IMR-90 (cell line): ENCODE data around the gene HCRTR2. TPM values are rescaled to one million over a fixed set of nuclear protein-coding genes. Genes with fewer than 3 reads are reported as not detected.

Experiments used
- ATAC-seq: fragments of 200-7000 bp; cut with Tn5 transposase; 2 replicates; pipeline ENCODE4 v1.9.1; 2020; ENCODE audit warnings: low read depth, mild to moderate bottlenecking, moderate library complexity
- BruUV-seq: library from RNA; stranded (reverse); fragments of 400-500 nt; replicated peaks from 2 replicates; lab custom pipeline; 2021; lab: Mats Ljungman, UMichigan
- CTCF ChIA-PET: fragments of 300-600 bp; formaldehyde crosslinking; extraction: SDS; loops from one replicate; lab custom pipeline; 2021; ENCODE audit warnings: antibody characterized with exemption; lab: Yijun Ruan, JAX
- POLR2A ChIA-PET: fragments of 300-600 bp; sonication (Branson Sonifier 250); formaldehyde crosslinking; loops from one replicate; lab custom pipeline; 2022; ENCODE audit warnings: antibody characterized with exemption; ENCODE audit not compliant: unreplicated experiment; lab: Charles Lee
- DNase-seq: peaks from one replicate; pipeline ENCODE4 v3.0.0; 2013
- H2AFZ ChIP-seq: replicated peaks from 2 replicates; pipeline ENCODE3; 2013; ENCODE audit warnings: low read length, mild to moderate bottlenecking; ENCODE audit not compliant: poor library complexity
- H2AK5ac ChIP-seq: 2 replicates; pipeline ENCODE4 v1.6.1; 2013; ENCODE audit warnings: low read depth, low read length, inconsistent platforms
- H2AK9ac ChIP-seq: replicated peaks from 2 replicates; pipeline ENCODE3; 2013; ENCODE audit warnings: mild to moderate bottlenecking, low read depth, low read length, moderate library complexity; ENCODE audit not compliant: poor library complexity
- H2BK120ac ChIP-seq: 2 replicates; pipeline ENCODE4 v1.6.1; 2013; ENCODE audit warnings: low read depth, low read length, inconsistent platforms
- H2BK15ac ChIP-seq: 3 replicates; pipeline ENCODE4 v1.6.1; 2013; ENCODE audit warnings: low read depth, low read length, inconsistent platforms
- H2BK20ac ChIP-seq: 2 replicates; pipeline ENCODE4 v1.6.1; 2013; ENCODE audit warnings: low read depth, mild to moderate bottlenecking, inconsistent platforms, low read length, moderate library complexity
- H2BK5ac ChIP-seq: 2 replicates; pipeline ENCODE4 v1.6.1; 2013; ENCODE audit warnings: mild to moderate bottlenecking, low read depth, low read length, inconsistent platforms; ENCODE audit not compliant: poor library complexity, severe bottlenecking
- H3K14ac ChIP-seq: replicated peaks from 2 replicates; pipeline ENCODE4 v1.6.1; 2013; ENCODE audit warnings: low read depth, low read length, inconsistent platforms
- H3K18ac ChIP-seq: 2 replicates; pipeline ENCODE4 v1.6.1; 2013; ENCODE audit warnings: low read depth, low read length, control low read depth
- H3K23ac ChIP-seq: 2 replicates; pipeline ENCODE4 v1.6.1; 2013; ENCODE audit warnings: low read depth, low read length, inconsistent platforms
- H3K27ac ChIP-seq: 2 replicates; pipeline ENCODE4 v1.5.1; 2013; ENCODE audit warnings: mild to moderate bottlenecking, control low read depth, low read length; ENCODE audit not compliant: insufficient read depth
- H3K27me3 ChIP-seq: 2 replicates; pipeline ENCODE4 v1.6.1; 2013; ENCODE audit warnings: low read length; ENCODE audit not compliant: control insufficient read depth, insufficient read depth
- H3K36me3 ChIP-seq: 2 replicates; pipeline ENCODE4 v1.6.1; 2013; ENCODE audit warnings: low read length, mixed read lengths; ENCODE audit not compliant: control insufficient read depth, insufficient read depth
- H3K4ac ChIP-seq: 2 replicates; pipeline ENCODE4 v1.6.1; 2013; ENCODE audit warnings: low read depth, low read length, inconsistent platforms
- H3K4me1 ChIP-seq: 2 replicates; pipeline ENCODE4 v1.6.1; 2013; ENCODE audit warnings: low read length, mixed read lengths; ENCODE audit not compliant: control insufficient read depth, insufficient read depth
- H3K4me2 ChIP-seq: 2 replicates; pipeline ENCODE4 v1.6.1; 2013; ENCODE audit warnings: low read depth, mild to moderate bottlenecking, control low read depth, low read length, moderate library complexity
- H3K4me3 ChIP-seq: 2 replicates; pipeline ENCODE4 v1.5.1; 2013; ENCODE audit warnings: low read depth, mild to moderate bottlenecking, control low read depth, low read length, moderate library complexity; ENCODE audit not compliant: insufficient read depth
- H3K56ac ChIP-seq: 2 replicates; pipeline ENCODE4 v1.6.1; 2013; ENCODE audit warnings: low read length, inconsistent platforms; ENCODE audit not compliant: insufficient read depth; ENCODE audit errors: extremely low read depth
- H3K79me1 ChIP-seq, 2 experiments: 2 replicates each; pipeline ENCODE4 v1.6.1; 2013; ENCODE audit warnings: low read length in 2 of 2, inconsistent platforms in 1 of 2, low read depth in 1 of 2
- H3K9ac ChIP-seq: 2 replicates; pipeline ENCODE4 v1.6.1; 2013; ENCODE audit warnings: low read depth, low read length, control low read depth
- H3K9me1 ChIP-seq: 2 replicates; pipeline ENCODE4 v1.6.1; 2013; ENCODE audit warnings: low read length, inconsistent platforms; ENCODE audit not compliant: insufficient read depth
- H3K9me3 ChIP-seq: 2 replicates; pipeline ENCODE4 v1.6.1; 2013; ENCODE audit warnings: low read length; ENCODE audit not compliant: control insufficient read depth, insufficient read depth
- H4K20me1 ChIP-seq: 2 replicates; pipeline ENCODE4 v1.6.1; 2013; ENCODE audit warnings: low read length, inconsistent platforms; ENCODE audit not compliant: insufficient read depth
- H4K5ac ChIP-seq: 2 replicates; pipeline ENCODE4 v1.6.1; 2013; ENCODE audit warnings: mild to moderate bottlenecking, low read depth, low read length, control low read depth
- H4K8ac ChIP-seq, 2 experiments: 2 replicates each; pipeline ENCODE4 v1.6.1; 2013; ENCODE audit warnings: low read depth in 2 of 2, low read length in 2 of 2, control low read depth in 1 of 2, inconsistent platforms in 1 of 2
- H4K91ac ChIP-seq: 2 replicates; pipeline ENCODE4 v1.6.1; 2013; ENCODE audit warnings: low read depth, low read length, inconsistent platforms; ENCODE audit not compliant: insufficient read depth
- FOS ChIP-seq: fragments of 150-350 bp; IDR thresholded peaks from 2 replicates; pipeline ENCODE4 v1.6.1; 2016; ENCODE audit warnings: low read depth, low read length
- NFE2L2 ChIP-seq: fragments of 150-350 bp; IDR thresholded peaks from 2 replicates; pipeline ENCODE4 v1.6.1; 2016; ENCODE audit warnings: low read depth, mild to moderate bottlenecking, low read length
- RCOR1 ChIP-seq: IDR thresholded peaks from 2 replicates; pipeline ENCODE4 v1.6.1; 2012; ENCODE audit warnings: mild to moderate bottlenecking, low read length, improper control_type of control experiment; ENCODE audit not compliant: insufficient replicate concordance
- dilution Hi-C: fragments of 300-500 bp; cut with HindIII; formaldehyde crosslinking; loops from one replicate; pipeline ENCODE4 v1.14.3; 2018; ENCODE audit warnings: low sequenced_read_pairs; ENCODE audit not compliant: unreplicated experiment
- in situ Hi-C: fragments of 300-500 bp; cut with MboI; formaldehyde crosslinking; loops from 3 replicates; pipeline ENCODE4 v1.14.3; 2019; ENCODE audit warnings: low sequenced_read_pairs, inconsistent platforms, mixed read lengths
- intact Hi-C: fragments of 100-400 bp; cut with micrococcal nuclease; formaldehyde crosslinking; loops from 2 replicates; pipeline ENCODE4 v1.10.0; 2022
- polyA plus RNA-seq, 3 experiments: library from polyadenylated mRNA; depleted of rRNA; stranded (reverse); fragments of >200 nt; gene quantifications; 2 replicates each; pipeline ENCODE4 v1.2.3, GENCODE V29; 2012; ENCODE audit warnings: low replicate concordance in 1 of 3
- total RNA-seq: library from RNA; depleted of rRNA; stranded (reverse); fragments of >200 nt; gene quantifications from 2 replicates; pipeline ENCODE4 v1.2.3, GENCODE V29; 2012

HCRTR2 gene
- total and polyA plus RNA-seq, 2 of the 4 experiments (the other 2 are of a cell fraction) = not detected

GRCh38 chr6:55136916-55137315, 37.4 kb upstream of the HCRTR2 start:
- Histone ChIP-seq H3K18ac (no peak overlapping the region), H2AFZ (no peak overlapping the region), H3K9me3 (no peaks in the 10 kb centered on the region), H2BK15ac (no peak overlapping the region), H3K79me1 (no peaks in the 10 kb centered on the region), H4K8ac (no peak overlapping the region), H3K9ac (no peak overlapping the region), H3K23ac (no peak overlapping the region), H3K9me1 (no peaks in the 10 kb centered on the region), H3K4me1 (no peaks in the 10 kb centered on the region), H2AK5ac (no peak overlapping the region), H2BK120ac (no peak overlapping the region), H3K27me3 (no peaks in the 10 kb centered on the region), H2AK9ac (no peak overlapping the region), H3K36me3 (no peaks in the 10 kb centered on the region), H4K5ac (no peak overlapping the region), H4K20me1 (no peaks in the 10 kb centered on the region), H3K4ac (no peak overlapping the region), H3K4me3 (no peak overlapping the region), H3K56ac (no peak overlapping the region), H3K27ac (no peak overlapping the region), H2BK20ac (no peak overlapping the region), H4K91ac (no peak overlapping the region), H2BK5ac (no peak overlapping the region), H3K14ac (no peak overlapping the region), H3K4me2 (no peak overlapping the region)
- in situ Hi-C loops (no loop called here), dilution Hi-C loops (no loop called here), intact Hi-C loops (no loop called here)
- DNase-seq = no peak
- no TSS peak for BruUV-seq
- no peak for ATAC-seq
- ChIA-PET CTCF (no interaction called here), POLR2A (no interaction called here)
- TF ChIP-seq FOS (no peak), NFE2L2 (no peak), RCOR1 (no peak)
